ELR (cell line): ENCODE data around the gene GAB1.
A peak's percentile ranks its signal among the peaks of the same experiment; 100 is the strongest.

Experiments used
- DNase-seq: peaks from one replicate; pipeline ENCODE4 v3.0.0-alpha.2; 2015; ENCODE audit warnings: low read depth

GAB1 gene

DNA sequence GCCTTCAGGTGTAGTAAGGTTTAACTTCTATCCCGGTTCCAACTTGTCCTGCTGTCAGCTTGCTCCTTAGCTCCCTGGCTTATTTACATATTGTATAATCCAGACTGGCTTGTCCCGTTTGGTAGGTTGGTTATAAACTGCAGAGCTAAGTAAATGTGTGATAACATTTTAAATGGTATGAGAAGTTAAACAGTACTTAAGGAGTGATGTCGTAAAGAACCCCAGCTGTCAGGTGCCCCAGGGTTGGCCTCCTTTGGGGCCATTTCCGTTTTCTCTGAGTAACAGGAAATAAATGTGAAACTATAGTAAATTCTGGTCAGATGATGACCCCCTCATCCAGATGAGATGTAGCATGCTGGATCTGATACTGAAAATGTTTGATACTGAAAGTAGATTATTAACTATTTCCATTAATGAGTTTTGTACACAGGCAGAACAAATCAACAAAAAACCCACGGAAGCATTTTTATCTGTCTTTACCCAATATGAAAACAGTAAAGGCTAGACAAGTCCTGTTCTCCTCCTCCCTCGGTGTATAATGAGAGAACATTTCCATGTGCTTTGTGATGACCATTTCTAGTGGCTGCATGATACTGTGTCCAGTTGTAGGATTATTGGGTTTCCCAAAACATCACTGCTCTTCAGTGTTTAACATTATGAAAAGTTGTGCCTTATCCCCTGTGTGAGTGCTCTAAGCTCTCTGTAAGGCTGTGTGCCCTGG is 22.4 kb downstream of the GAB1 start:
- peak; percentile 86 for DNase-seq

DNA sequence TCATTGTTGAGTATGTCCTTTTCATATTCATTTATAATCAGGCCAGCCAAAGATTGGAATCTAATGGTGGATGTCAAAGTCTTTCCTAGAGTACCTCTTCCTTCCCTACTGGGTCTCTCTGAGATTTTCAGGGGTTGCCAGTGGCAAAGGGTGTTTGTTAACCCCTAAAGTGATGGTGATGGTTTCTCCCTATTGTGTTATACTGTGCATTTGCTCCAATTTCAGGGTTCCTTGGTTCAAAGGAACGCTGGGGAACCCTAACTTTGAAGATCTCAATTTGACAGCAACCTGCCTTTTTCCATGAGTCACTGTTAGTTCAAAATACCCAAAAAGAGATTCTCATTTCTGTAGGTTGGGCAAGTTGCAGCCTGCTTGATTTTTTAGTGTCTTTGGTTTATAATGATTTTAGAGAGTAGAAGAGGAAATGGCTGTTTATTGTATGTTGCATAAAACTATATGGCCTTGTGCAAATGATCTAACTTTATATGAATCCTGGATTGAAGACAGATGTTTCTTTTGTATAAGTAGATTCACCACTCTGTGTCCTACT is 23.0 kb downstream of the GAB1 start:
- no peak for DNase-seq

- no peak for DNase-seq
These were observed 24.4 kb downstream of the GAB1 start for GRCh38 chr4:143360838-143361625.

DNA sequence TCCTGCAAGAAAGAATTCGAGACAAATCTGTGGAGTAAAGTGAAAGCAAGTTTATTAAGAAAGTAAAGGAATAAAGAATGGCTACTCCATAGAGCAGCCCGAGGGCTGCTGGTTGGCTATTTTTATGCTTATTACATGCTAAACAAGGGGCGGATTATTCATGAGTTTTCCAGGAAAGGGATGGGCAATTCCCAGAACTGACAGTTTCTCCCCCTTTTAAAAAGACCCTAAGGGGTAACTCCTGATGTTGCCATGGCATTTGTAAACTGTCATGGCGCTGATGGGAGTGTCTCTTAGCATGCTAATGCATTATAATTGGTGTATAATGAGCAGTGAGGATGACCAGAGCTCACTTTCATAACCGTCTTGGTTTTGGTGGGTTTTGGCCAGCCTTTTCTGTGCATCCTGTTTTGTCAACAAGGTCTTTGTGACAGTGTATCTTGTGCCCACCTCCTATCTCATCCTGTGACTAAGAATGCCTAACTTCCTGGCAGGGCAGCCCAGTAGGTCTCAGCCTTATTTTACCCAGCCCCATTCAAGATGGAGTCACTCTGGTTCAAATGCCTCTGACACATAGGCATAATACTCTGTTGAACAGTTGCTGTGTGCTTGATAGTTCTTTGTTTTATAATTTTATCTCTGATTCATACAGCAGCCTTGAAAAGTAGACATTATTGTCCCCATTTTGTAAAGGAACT is 25.8 kb downstream of the GAB1 start:
- DNase-seq, result no peak

- DNase-seq, result no peak
These were observed 26.7 kb downstream of the GAB1 start for GRCh38 chr4:143363332-143363731.

GRCh38 chr4:143364063-143364462 is 27.4 kb downstream of the GAB1 start:
- DNase-seq, result no peak

DNA sequence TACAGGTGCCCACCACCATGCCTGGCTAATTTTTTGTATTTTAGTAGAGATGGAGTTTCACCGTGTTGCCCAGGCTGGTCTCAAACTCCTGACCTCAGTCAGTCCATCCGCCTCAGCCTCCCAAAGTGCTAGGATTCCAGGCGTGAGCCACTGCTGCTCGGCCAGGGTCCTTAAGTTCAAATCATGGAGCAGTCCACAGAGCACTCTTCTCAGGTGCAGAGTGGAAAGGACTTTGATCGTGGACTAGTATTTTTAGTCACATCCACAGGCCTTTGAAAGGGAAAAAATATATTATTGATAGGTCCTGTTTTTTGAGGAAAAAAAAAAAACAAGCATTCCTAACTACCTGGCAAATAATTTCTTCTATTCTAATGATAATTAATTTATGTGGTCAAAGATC is 31.2 kb downstream of the GAB1 start:
- DNase-seq, result no peak

DNA sequence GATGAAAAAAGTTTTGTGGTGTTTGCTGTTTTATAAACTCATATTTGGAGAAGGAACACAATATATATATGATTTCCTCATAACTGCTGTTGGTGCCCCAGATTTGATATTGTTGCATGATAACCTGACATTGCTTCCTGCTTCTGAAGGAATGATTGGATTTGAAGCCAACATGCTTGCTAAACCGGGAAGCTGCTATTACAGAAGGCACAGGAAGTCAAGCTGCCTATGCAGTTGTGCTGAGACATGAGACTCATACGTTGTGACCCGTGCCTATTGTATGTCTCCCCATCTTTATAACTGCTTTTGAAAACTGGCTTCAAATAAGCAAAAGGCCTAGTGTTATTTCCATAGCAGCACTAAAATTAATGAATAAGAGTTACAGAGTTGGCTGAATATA is 32.9 kb downstream of the GAB1 start:
- DNase-seq, result no peak

- no peak for DNase-seq
These were observed 35.6 kb downstream of the GAB1 start for GRCh38 chr4:143372093-143372915.

GRCh38 chr4:143374255-143374654 is 37.6 kb downstream of the GAB1 start:
- no peak for DNase-seq

DNA sequence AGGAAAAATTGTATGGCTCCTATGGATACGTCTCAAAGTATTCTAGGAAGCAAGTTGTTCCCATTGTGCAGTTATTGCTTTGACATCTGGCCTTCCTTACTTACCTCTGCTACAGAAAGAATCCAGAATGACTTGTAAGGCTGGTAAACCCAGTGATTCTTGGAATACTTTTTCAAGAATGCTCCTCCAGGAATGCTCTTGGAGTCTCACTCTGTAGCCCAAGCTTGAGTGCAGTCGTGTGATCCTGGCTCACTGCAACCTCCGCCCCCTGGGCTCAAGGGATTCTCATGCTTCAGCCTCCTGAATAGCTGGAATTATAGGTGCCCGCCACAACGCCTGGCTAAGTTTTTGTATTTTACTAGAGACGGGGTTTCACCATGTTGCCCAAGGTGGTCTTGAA is 38.1 kb downstream of the GAB1 start:
- DNase-seq, result no peak

DNA sequence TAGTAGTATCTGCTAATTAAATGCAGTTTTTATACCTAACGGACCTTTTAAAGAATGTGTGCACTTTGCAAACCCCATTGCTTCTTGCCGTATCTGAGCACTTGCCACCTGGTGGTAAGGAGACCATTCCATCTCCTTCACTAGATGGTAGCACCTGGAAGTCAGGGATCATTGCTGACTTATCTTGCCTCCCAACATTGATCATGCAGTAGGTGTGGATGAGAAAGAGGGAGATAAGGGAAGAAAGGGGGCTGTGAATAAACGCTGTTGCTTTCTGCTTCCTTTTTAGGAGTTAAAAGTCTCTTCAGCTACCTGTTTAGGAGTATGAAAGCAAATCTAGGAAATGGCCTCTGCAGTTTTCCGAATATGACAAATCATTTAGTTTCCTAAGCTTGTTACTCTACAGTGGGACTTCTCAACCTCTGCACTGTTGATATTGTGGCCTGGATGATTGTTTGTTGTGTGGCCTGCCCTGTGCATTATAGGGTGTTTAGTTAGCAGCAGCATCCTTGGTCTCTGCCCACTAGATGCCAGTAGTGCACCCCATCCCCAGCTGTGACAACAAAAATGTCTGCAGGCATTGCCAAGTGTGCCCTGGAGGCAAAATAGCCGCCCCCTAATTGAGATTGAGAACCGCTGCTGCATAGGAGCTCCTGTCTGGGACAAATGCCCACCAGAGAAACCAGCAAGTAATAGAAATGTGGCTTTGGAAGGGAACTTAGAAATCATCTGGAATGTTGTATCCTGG is 38.8 kb downstream of the GAB1 start:
- peak; percentile 36 for DNase-seq

- DNase-seq, result no peak
These were observed 41.0 kb downstream of the GAB1 start for GRCh38 chr4:143377611-143378099.

GRCh38 chr4:143380629-143381028 is 44.0 kb downstream of the GAB1 start:
- DNase-seq, result no peak

DNA sequence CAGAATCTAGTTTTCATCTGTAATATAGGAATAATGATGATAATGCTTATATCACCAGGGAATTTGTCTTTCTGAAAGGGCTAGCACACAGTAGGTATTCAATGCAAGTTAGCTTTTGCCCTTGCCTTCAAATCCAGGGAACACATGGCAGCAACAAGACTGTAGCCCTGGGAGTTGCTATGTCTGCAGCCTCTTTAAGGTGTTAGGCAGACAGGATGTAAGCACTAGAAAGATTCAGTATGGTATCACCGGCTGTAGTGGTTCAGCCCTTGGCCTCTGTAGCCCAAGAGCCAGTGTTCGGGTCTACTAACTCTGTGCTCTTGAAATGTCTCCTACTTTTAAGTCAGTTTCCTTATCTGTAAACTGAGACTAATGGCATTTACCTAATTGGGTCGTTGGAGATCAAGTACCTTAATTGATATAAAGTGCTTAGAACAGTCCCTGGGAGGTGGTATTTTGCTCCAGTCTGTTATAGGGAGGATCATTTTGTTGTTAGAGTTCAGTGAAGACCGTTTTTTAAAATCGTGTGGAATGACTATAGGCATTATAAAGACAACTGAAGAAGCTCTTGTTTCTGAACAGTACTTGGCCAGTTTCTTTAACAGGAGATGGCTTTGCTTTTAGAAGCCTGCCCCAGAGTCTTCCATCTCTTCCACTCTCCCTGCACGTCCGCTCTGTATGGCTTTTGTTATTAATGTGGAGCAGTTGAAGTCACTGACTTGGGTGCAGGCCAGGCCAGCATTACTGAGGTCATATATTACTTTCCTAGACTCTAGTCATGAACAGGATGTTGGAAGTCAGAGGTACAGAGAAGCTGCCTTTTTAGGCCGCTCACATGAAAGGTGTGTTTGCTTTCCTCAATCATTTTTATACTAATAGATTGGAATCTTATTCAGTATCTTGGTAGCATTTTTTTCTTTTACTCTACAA is 44.8 kb downstream of the GAB1 start:
- peak; percentile 84 for DNase-seq

DNA sequence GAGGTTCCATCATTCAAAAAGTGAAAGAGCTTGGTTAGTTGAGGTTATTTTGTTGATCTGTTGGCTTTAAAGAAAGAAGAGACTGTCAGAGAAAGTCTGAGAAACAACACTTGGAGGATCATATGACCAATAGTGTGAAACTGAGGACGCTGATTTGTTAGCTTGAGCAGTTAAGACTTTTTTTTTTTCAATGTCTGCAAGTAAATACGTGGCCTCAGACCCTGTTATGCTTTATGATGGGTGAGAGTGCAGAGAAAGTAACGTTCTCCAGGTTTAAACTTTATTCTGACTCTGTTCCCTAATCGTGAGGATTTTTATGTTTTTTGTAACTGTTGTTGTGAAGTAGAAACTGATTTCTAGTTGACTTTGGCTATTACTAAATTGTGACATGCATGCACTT is 45.9 kb downstream of the GAB1 start:
- peak; percentile 39 for DNase-seq

GRCh38 chr4:143383005-143383574 is 46.4 kb downstream of the GAB1 start:
- DNase-seq, result no peak

- DNase-seq, result no peak
These were observed 47.8 kb downstream of the GAB1 start for GRCh38 chr4:143384381-143384994.

- no peak for DNase-seq
These were observed 50.1 kb downstream of the GAB1 start for GRCh38 chr4:143386812-143387211.
